ENCODE data around the gene HOXC13.

Gene HOXC13

DNA sequence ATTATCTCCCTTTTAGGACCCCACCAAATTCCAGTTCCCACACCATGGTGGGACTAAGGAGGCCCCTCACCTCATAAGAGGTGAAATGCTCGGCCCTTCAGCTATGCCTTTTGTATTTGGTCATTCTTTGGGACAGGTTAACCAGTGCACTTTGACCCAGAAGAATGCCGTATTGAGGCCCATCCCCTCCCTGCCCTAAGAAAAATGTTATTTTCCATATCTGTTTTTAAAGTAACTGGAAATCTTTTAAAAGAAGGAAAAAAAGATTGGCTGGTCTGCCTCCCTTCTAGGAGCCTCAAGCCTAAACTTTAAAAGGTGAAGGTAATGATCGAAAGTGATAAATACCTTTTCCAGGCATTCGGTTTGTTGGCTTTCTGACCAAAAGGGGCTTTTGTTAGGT is 5.7 kb upstream of the HOXC13 start:
- DNase-seq (ENCODE audit: low read depth) = no peak
- no peak overlapping the region for H3K4me3 ChIP-seq (ENCODE audit: low read length)
- TF ChIP-seq, protein P1, sequence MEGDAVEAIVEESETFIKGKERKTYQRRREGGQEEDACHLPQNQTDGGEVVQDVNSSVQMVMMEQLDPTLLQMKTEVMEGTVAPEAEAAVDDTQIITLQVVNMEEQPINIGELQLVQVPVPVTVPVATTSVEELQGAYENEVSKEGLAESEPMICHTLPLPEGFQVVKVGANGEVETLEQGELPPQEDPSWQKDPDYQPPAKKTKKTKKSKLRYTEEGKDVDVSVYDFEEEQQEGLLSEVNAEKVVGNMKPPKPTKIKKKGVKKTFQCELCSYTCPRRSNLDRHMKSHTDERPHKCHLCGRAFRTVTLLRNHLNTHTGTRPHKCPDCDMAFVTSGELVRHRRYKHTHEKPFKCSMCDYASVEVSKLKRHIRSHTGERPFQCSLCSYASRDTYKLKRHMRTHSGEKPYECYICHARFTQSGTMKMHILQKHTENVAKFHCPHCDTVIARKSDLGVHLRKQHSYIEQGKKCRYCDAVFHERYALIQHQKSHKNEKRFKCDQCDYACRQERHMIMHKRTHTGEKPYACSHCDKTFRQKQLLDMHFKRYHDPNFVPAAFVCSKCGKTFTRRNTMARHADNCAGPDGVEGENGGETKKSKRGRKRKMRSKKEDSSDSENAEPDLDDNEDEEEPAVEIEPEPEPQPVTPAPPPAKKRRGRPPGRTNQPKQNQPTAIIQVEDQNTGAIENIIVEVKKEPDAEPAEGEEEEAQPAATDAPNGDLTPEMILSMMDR (IDR thresholded peaks at IDR 0.05; ENCODE audit: insufficient read depth, low read depth, low read length, missing control alignments) = no peak

DNA sequence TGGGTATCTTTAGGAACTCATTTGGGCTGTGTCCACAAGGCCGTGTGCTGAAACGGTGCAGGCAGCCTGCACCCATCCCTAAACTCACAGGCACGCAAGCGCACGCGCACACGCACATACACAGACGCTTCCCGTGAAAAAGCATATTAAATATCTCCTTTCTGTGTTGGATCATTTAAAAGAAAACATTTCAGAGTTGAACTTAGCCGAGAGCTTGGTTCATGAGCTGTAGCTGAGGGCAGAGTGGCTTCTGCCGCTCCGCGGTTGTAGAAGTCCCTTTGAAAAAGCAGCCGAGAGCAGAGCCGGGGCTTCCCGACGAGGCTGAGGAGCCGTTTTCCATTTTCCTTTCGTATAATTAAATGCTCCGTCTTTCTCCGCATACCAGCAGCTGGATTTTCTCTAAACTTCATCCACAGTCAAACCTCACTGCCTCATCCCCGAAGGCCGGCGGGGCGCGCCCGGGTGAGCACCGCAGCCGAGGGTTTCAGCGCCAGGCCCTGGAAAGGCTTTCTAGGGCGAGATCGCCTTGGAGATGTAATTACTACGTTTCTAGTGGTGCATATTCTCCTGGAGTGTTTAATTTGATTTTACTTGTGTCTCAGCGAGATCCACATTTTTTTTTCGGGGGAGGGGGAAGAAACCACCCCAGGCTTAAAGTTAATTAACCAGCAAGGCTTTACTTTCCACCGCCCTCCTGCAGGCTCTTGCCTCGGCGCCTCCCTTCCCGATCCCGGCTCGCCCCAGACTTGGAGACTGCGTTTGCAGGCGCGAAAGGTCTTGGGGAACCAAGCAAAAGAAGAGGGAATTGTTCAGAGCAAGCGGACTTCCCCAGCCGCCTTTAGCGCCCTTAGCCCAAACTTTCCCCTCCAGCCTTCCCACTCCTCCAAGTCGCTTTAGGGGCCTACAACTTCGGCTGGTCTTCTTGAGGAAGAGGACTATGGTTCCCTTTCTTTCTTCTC is 3.0 kb upstream of the HOXC13 start:
- no peak for DNase-seq (ENCODE audit: low read depth)
- H3K4me3 ChIP-seq (ENCODE audit: low read length) = no peak overlapping the region
- TF ChIP-seq, protein P1 (IDR thresholded peaks at IDR 0.05; ENCODE audit: insufficient read depth, low read depth, low read length, missing control alignments) = no peak

DNA sequence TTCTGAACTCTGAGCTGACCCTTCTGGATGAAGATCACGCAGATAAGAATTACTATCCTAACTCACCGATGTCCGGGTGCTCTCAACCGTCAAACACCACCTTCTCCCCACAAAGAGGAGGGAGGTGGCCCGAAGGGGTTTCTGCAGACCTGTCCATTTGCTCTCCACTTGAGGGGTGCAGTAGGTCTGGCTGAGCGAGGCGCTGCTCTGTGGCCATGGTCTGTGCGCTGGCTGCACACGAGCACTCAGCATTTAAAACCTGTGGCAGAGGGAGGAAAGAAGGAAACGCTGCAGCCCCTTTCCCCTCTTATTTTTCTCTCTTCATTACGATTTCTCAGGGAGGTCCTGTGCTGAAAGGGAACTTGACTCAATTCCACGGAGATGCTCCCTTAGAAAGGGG is 1.5 kb upstream of the HOXC13 start:
- no peak overlapping the region for H3K4me3 ChIP-seq (ENCODE audit: low read length)
- TF ChIP-seq, protein P1 (IDR thresholded peaks at IDR 0.05; ENCODE audit: insufficient read depth, low read depth, low read length, missing control alignments) = no peak
- no peak for DNase-seq (ENCODE audit: low read depth)

DNA sequence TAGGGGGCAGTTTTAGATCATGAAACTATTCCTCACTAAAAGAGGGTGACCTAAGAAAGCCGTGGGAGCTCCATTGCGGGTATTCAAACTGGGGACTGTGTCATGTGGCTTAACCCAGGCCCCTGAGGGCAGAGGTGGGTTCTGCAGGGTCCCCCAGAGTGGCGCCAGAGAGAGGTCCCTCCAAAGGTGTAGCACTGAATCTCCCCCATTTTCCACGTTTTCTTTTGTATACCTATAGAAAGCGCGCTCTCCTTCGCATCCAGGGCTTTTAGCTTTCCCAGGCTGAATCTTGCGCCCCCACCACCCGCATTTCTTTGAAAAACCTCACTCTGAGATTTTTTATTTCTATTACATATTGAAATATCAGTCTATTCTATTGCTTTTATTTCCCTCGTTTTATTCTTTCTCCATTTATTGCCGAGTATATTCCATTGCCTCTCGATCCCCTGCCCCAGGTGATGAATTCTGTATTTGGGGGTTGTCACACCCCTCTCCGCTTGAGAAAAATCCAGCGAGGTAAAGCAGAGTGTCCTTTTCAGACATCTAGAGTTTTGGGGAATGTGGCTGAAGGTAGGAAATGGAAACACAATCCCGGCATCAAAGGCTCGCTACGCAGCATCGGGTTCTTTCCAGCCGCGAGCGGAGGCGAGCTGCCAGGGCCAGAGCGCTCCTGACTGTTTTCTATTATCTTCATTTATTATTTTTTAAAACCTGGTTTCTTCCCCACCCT is 870 bp upstream of the HOXC13 start:
- no peak for DNase-seq (ENCODE audit: low read depth)
- no peak overlapping the region for H3K4me3 ChIP-seq (ENCODE audit: low read length)
- TF ChIP-seq, protein P1 (IDR thresholded peaks at IDR 0.05; ENCODE audit: insufficient read depth, low read depth, low read length, missing control alignments) = no peak

DNA sequence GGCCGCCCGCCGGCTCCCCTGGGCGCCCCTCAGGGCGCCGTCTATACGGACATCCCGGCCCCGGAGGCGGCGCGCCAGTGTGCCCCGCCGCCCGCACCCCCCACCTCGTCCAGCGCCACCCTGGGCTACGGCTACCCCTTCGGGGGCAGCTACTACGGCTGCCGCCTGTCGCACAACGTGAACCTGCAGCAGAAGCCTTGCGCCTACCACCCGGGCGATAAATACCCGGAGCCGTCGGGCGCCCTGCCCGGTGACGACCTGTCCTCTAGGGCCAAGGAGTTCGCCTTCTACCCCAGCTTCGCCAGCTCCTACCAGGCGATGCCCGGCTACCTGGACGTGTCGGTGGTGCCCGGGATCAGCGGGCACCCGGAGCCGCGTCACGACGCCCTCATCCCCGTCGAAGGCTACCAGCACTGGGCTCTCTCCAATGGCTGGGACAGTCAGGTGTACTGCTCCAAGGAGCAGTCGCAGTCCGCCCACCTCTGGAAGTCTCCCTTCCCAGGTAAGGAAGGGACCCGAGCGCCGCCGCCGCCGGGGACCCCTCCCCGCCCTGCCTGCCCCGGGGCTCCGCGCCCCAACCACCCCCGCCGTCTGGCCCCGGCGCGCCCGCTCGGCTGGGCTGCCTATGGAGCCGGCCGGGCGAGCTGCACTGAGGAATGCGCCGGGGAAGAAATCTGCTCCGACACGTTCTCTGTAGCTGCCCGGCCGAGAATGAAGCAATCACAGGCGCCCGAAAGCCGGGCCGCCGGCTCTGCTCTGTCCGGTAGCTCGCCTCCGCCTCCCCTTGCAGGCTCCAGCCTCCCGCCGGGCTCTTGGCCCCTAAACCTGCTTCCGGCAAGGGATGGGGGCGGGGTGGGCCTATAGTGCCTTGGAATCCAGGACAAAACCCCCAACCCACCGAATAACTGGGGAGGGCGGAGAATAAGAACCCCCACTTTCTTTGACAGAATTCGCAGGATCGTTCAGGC is 794 bp downstream of the HOXC13 start:
- DNase-seq (ENCODE audit: low read depth) = peak; percentile 88
- H3K4me3 ChIP-seq (ENCODE audit: low read length) = no peak overlapping the region
- TF ChIP-seq, protein P1 (IDR thresholded peaks at IDR 0.05; ENCODE audit: insufficient read depth, low read depth, low read length, missing control alignments) = no peak

DNA sequence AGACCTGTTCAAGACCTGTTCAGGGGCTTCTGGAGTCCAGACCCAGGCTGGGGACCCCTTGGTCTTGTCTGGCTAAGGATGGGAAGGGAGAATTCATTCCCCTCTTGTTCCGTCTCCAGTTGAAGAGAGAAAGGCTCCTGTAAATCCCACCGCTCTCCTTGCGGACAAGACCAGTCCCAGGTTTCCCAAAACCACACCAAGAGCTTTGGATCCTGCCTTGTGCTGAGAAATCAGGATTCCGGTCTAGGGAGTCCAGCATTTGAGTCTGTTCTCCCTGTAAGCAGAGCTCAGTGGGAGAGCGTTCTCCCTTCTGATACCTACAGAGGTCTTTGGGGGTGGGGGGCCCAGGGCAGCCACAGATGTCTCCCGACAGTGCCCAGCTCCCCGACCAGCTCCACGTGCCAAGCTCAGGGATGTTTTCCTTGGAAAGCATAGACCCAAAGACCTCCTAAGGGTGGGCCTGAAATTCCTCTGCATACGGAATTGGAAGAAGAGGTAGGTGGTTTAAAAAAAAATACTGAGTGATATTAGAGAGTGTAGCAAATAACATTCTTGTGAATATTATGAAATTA is 1.9 kb downstream of the HOXC13 start:
- no peak overlapping the region for H3K4me3 ChIP-seq (ENCODE audit: low read length)
- DNase-seq (ENCODE audit: low read depth) = no peak
- TF ChIP-seq, protein P1 (IDR thresholded peaks at IDR 0.05; ENCODE audit: insufficient read depth, low read depth, low read length, missing control alignments) = no peak

Data from epithelial cell of esophagus (primary cell).